NCI-H2107 treated with DMSO at 0.1 percent for 48 hours (cell line): ENCODE data around the gene AP2B1.

Experiments
- DNase-seq: peaks from one replicate; lab custom pipeline; 2025; ENCODE audit not compliant: unreplicated experiment; lab: John Stamatoyannopoulos, UW

AP2B1 gene

GRCh38 chr17:35727635-35728034 lies 140.5 kb downstream of the AP2B1 start:
- no peak for DNase-seq

GRCh38 chr17:35728551-35728950 lies 141.4 kb downstream of the AP2B1 start:
- DNase-seq, result no peak

- no peak for DNase-seq
These were observed 142.3 kb downstream of the AP2B1 start for GRCh38 chr17:35729405-35729833.

GRCh38 chr17:35730400-35731005 lies 143.4 kb downstream of the AP2B1 start:
- DNase-seq, result no peak

- no peak for DNase-seq
These were observed 144.3 kb downstream of the AP2B1 start, which contains the start of gene RASL10B for GRCh38 chr17:35731239-35731916. TSS of gene RASL10B (plus strand) at chr17:35731639. CDS start at chr17:35735185, 3,546 bp downstream.

GRCh38 chr17:35731917-35732805 lies 145.0 kb downstream of the AP2B1 start:
- no peak for DNase-seq

- no peak for DNase-seq
These were observed 145.6 kb downstream of the AP2B1 start for GRCh38 chr17:35732806-35733136.

- no peak for DNase-seq
These were observed 146.2 kb downstream of the AP2B1 start for GRCh38 chr17:35733366-35733765.

- no peak for DNase-seq
These were observed 147.3 kb downstream of the AP2B1 start for GRCh38 chr17:35734396-35734795.

- DNase-seq, result no peak
These were observed 148.1 kb downstream of the AP2B1 start for GRCh38 chr17:35735036-35735805.

GRCh38 chr17:35736236-35736635 lies 149.1 kb downstream of the AP2B1 start:
- DNase-seq, result no peak

GRCh38 chr17:35738519-35739133 lies 151.5 kb downstream of the AP2B1 start:
- DNase-seq, result no peak

GRCh38 chr17:35740216-35740615 lies 153.1 kb downstream of the AP2B1 start:
- no peak for DNase-seq

GRCh38 chr17:35740997-35741931 lies 154.1 kb downstream of the AP2B1 start:
- no peak for DNase-seq

GRCh38 chr17:35742496-35742895 lies 155.4 kb downstream of the AP2B1 start:
- no peak for DNase-seq

GRCh38 chr17:35742896-35743477 lies 155.9 kb downstream of the AP2B1 start:
- DNase-seq, result no peak

- DNase-seq, result no peak
These were observed 156.7 kb downstream of the AP2B1 start for GRCh38 chr17:35743626-35744328.

- no peak for DNase-seq
These were observed 157.7 kb downstream of the AP2B1 start for GRCh38 chr17:35744830-35745229.

GRCh38 chr17:35745246-35745645 lies 158.1 kb downstream of the AP2B1 start:
- DNase-seq, result no peak
